ENCODE data around the gene NOVA2.

Gene NOVA2

DNA sequence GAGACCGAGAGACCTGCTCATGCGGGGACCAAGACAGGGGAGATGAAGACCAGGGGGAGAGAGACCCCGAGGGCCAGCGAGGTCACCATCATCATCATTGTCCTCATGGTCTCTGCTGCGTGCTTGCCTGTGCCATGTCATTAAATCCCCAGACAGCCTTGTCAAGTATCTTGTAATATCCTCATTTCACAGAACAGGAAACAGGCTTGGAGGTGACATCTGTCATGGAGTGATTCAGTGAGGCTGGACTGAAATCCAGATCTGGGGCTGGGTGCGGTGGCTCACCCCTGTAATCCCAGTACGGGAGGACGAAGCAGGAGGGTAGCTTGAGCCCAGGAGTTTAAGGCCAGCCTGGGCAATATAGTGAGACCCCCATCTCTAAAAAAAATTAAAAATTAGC is 53.2 kb downstream of the NOVA2 start:
- TF ChIP-seq, protein P1, sequence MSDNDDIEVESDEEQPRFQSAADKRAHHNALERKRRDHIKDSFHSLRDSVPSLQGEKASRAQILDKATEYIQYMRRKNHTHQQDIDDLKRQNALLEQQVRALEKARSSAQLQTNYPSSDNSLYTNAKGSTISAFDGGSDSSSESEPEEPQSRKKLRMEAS (IDR thresholded peaks at IDR 0.05), result no peak
- TF ChIP-seq ZBTB7A (IDR thresholded peaks at IDR 0.05; ENCODE audit: low read depth) (no peak), EGR1 (IDR thresholded peaks at IDR 0.05) (no peak), EP300 (IDR thresholded peaks at IDR 0.05; ENCODE audit: borderline replicate concordance) (no peak), FOXM1 (IDR thresholded peaks at IDR 0.05; ENCODE audit: borderline replicate concordance, low read depth) (no peak)
- TF ChIP-seq, protein P2, sequence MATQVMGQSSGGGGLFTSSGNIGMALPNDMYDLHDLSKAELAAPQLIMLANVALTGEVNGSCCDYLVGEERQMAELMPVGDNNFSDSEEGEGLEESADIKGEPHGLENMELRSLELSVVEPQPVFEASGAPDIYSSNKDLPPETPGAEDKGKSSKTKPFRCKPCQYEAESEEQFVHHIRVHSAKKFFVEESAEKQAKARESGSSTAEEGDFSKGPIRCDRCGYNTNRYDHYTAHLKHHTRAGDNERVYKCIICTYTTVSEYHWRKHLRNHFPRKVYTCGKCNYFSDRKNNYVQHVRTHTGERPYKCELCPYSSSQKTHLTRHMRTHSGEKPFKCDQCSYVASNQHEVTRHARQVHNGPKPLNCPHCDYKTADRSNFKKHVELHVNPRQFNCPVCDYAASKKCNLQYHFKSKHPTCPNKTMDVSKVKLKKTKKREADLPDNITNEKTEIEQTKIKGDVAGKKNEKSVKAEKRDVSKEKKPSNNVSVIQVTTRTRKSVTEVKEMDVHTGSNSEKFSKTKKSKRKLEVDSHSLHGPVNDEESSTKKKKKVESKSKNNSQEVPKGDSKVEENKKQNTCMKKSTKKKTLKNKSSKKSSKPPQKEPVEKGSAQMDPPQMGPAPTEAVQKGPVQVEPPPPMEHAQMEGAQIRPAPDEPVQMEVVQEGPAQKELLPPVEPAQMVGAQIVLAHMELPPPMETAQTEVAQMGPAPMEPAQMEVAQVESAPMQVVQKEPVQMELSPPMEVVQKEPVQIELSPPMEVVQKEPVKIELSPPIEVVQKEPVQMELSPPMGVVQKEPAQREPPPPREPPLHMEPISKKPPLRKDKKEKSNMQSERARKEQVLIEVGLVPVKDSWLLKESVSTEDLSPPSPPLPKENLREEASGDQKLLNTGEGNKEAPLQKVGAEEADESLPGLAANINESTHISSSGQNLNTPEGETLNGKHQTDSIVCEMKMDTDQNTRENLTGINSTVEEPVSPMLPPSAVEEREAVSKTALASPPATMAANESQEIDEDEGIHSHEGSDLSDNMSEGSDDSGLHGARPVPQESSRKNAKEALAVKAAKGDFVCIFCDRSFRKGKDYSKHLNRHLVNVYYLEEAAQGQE (IDR thresholded peaks at IDR 0.05; ENCODE audit: low read depth), result no peak
- TF ChIP-seq, protein P3, sequence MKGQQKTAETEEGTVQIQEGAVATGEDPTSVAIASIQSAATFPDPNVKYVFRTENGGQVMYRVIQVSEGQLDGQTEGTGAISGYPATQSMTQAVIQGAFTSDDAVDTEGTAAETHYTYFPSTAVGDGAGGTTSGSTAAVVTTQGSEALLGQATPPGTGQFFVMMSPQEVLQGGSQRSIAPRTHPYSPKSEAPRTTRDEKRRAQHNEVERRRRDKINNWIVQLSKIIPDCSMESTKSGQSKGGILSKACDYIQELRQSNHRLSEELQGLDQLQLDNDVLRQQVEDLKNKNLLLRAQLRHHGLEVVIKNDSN (IDR thresholded peaks at IDR 0.05), result no peak

DNA sequence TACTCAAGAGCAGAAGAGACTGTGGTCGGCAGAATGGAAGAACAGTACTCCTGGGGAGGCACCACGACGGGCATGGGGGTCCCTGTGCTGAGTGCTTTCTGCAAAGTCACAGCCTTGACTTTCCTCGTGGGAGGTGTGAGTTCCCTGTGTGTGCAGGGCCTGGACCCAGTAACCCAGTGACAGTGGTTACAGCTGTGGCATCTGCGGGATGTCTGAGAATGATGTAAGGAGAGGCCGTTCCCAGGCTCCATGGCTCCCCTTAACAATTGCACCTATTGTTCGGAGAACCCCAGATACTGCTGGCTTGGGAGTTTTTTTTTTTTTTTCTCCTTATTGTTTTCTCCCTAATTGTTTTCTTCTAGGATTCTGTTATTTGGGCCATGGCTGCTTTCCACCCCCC is 54.0 kb downstream of the NOVA2 start:
- TF ChIP-seq ZBTB7A (IDR thresholded peaks at IDR 0.05; ENCODE audit: low read depth), result no peak
- TF ChIP-seq TAF1 (IDR thresholded peaks at IDR 0.05; ENCODE audit: low read depth), result no peak
- TF ChIP-seq, protein P2 (IDR thresholded peaks at IDR 0.05; ENCODE audit: low read depth), result no peak
- TF ChIP-seq CREB1 (IDR thresholded peaks at IDR 0.05; ENCODE audit: low read depth), result no peak
- TF ChIP-seq TCF12 (IDR thresholded peaks at IDR 0.05; ENCODE audit: low read depth), result no peak
- no peak for TF ChIP-seq RAD21 (IDR thresholded peaks at IDR 0.05; ENCODE audit: low read depth)
- no peak for TF ChIP-seq CEBPB (IDR thresholded peaks at IDR 0.05)
- TF ChIP-seq, protein P3 (IDR thresholded peaks at IDR 0.05), result no peak
- TF ChIP-seq NFIC (IDR thresholded peaks at IDR 0.05), result no peak
- TF ChIP-seq EP300 (IDR thresholded peaks at IDR 0.05; ENCODE audit: borderline replicate concordance), result no peak
- TF ChIP-seq, protein P1 (IDR thresholded peaks at IDR 0.05), result no peak
- TF ChIP-seq FOXM1 (IDR thresholded peaks at IDR 0.05; ENCODE audit: borderline replicate concordance, low read depth), result no peak
- no peak for TF ChIP-seq EGR1 (IDR thresholded peaks at IDR 0.05)

DNA sequence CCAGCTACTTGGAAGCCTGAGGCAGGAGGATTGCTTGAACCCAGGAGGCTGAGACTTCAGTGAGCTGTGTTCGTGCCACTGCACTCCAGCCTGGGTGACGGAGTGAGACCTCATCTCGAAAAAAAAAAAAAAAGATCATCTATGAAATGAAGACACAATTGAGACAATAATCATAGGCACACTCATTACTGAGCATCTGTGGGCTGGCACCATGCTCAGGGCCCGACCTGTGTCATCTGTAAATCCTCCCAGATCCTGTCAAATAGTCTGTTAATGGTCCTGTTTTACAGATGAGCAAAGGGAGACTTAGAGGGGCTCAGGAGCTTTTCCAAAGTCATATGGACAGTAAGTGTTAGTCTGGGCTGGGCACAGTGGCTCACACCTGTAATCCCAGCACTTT is 54.9 kb downstream of the NOVA2 start:
- TF ChIP-seq YY1 (IDR thresholded peaks at IDR 0.05; ENCODE audit: low read depth), result no peak
- TF ChIP-seq CREB1 (IDR thresholded peaks at IDR 0.05; ENCODE audit: low read depth), result no peak
- no peak for TF ChIP-seq CEBPB (IDR thresholded peaks at IDR 0.05)
- no peak for TF ChIP-seq TEAD4 (IDR thresholded peaks at IDR 0.05)
- no peak for TF ChIP-seq TCF12 (IDR thresholded peaks at IDR 0.05; ENCODE audit: low read depth)
- no peak for TF ChIP-seq TAF1 (IDR thresholded peaks at IDR 0.05; ENCODE audit: low read depth)
- no peak for TF ChIP-seq EP300 (IDR thresholded peaks at IDR 0.05; ENCODE audit: borderline replicate concordance)
- no peak for TF ChIP-seq EGR1 (IDR thresholded peaks at IDR 0.05)
- no peak for TF ChIP-seq ZBTB7A (IDR thresholded peaks at IDR 0.05; ENCODE audit: low read depth)

DNA sequence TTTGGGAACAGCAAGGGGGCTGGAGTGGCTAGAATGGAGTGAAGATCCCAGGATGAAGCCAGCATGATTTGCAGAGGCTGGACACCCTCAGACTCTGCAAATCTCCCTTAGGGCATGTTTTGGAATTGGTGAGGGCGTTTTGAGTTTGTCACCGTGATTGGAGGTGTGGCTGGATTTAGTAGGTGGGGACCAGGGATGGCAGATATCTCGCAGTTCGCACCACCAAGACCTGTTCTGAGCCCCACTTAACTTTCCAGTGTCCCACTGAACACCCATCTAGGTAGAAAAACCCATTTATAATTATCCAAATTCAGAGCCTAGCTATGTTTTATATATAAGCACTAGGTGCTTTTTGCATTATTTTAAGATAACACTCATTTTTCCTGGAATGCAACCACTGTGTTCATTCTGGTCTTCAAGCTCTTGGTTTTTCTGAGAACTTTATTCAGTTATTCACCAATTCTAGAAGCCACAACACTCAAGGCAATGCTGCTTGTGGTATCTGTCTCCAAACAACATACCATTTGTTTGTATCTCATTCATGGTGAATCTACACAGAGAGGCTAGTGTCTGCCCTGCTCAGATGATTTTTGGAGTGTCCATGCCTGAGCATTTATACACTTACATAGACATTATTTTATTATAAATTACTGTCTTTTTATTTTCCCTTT is 56.1 kb downstream of the NOVA2 start:
- TF ChIP-seq RAD21 (IDR thresholded peaks at IDR 0.05; ENCODE audit: low read depth) (no peak), FOXM1 (IDR thresholded peaks at IDR 0.05; ENCODE audit: borderline replicate concordance, low read depth) (no peak), CEBPB (IDR thresholded peaks at IDR 0.05) (no peak)

DNA sequence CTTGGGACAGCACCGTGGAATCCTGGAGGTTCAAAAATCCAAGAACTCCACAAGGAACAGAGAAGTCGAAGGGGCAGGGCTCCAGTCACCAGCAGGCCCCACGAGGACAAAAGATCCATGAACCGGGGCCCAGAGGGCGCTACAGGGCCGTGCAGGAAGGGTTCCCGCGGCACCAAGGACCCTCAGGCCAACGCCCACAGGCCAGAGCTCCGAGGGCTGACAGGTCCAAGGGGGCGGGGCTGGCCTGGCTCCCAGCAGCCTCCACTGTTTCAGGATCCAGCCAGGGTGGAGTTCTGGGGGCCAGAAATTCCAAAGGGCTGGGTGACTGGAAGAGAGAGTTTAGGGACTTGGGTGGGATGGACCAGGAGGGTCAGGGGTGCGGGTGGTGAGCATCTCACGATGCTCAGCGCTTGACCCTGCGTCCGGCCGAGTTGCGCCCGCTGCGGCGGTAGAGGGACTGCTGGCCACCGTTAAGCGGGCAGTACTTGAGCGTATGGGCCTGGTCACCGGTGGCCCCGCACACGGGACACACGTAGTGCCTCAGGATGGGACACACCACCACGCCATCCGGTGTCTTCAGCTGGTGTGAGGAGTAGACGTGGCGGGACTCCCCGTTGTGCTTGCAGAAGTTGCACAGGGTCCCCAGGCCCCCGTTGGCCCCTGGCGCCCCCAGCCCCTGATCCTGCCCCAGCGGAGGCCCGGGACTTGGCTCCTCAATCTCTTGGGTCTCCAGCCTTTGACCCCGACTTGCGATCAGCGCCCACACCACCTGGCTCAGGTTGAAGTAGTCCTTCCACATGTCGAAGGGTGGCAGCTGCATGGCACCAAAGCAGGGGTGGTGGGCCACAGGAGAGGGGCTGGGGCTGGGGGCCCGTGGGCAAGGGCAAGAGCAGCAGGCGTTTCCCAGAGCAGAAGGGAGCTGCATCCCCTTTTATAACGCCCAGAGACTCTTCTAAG is 59.5 kb downstream of the NOVA2 start, which contains the start of gene NANOS2:
Gene NANOS2, minus strand, starts transcription at position 905 of the 957 bp plus-strand sequence. Its CDS starts 85 bp downstream, at position 820.
- TF ChIP-seq RAD21 (IDR thresholded peaks at IDR 0.05; ENCODE audit: low read depth) (peak; percentile 59), TEAD4 (IDR thresholded peaks at IDR 0.05) (no peak)

DNA sequence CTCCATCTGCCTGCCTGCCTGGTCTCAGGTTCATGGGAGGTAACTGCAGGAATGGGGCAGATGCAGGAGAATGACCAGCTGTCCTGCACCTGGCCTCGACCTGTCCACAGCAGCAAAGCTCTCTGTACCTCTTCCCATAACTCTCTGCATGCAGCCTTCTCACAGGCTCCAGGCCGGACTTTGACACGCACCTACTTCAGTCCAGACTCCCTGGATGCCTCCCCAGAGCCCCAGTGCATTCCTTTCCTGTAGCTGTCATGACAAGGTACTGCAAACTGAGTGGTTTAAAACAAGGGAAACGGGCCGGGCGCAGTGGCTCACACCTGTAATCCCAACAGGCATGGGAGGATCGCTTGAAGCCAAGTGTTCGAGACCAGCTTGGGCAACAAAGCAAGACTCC is 62.4 kb downstream of the NOVA2 start:
- TF ChIP-seq, protein P1 (IDR thresholded peaks at IDR 0.05), result no peak
- no peak for TF ChIP-seq CREB1 (IDR thresholded peaks at IDR 0.05; ENCODE audit: low read depth)
- TF ChIP-seq EGR1 (IDR thresholded peaks at IDR 0.05), result no peak
- TF ChIP-seq TAF1 (IDR thresholded peaks at IDR 0.05; ENCODE audit: low read depth), result no peak
- TF ChIP-seq, protein P3 (IDR thresholded peaks at IDR 0.05), result no peak
- no peak for TF ChIP-seq FOXM1 (IDR thresholded peaks at IDR 0.05; ENCODE audit: borderline replicate concordance, low read depth)
- no peak for TF ChIP-seq ZBTB7A (IDR thresholded peaks at IDR 0.05; ENCODE audit: low read depth)
- TF ChIP-seq TCF12 (IDR thresholded peaks at IDR 0.05; ENCODE audit: low read depth), result no peak
- no peak for TF ChIP-seq TEAD4 (IDR thresholded peaks at IDR 0.05)
- TF ChIP-seq NFIC (IDR thresholded peaks at IDR 0.05), result no peak
- TF ChIP-seq CEBPB (IDR thresholded peaks at IDR 0.05), result no peak
- no peak for TF ChIP-seq RAD21 (IDR thresholded peaks at IDR 0.05; ENCODE audit: low read depth)
- TF ChIP-seq YY1 (IDR thresholded peaks at IDR 0.05; ENCODE audit: low read depth), result no peak
- no peak for TF ChIP-seq EP300 (IDR thresholded peaks at IDR 0.05; ENCODE audit: borderline replicate concordance)
- TF ChIP-seq, protein P2 (IDR thresholded peaks at IDR 0.05; ENCODE audit: low read depth), result no peak

Data from Ishikawa (cell line).